ENCODE results near the gene CCNT1. TPM values are rescaled to one million over a fixed set of nuclear protein-coding genes. Genes with fewer than 3 reads are reported as not detected.

The CCNT1 gene
- 43.8 and 48.8 TPM in 2 replicates for total RNA-seq
- long read RNA-seq, full-length matches to known transcripts: 21 of 35 reads
- long read RNA-seq, partial matches to known transcripts: 1 of 35 reads
- long read RNA-seq, other reads (novel, unspliced or antisense): 13 of 35 reads

DNA sequence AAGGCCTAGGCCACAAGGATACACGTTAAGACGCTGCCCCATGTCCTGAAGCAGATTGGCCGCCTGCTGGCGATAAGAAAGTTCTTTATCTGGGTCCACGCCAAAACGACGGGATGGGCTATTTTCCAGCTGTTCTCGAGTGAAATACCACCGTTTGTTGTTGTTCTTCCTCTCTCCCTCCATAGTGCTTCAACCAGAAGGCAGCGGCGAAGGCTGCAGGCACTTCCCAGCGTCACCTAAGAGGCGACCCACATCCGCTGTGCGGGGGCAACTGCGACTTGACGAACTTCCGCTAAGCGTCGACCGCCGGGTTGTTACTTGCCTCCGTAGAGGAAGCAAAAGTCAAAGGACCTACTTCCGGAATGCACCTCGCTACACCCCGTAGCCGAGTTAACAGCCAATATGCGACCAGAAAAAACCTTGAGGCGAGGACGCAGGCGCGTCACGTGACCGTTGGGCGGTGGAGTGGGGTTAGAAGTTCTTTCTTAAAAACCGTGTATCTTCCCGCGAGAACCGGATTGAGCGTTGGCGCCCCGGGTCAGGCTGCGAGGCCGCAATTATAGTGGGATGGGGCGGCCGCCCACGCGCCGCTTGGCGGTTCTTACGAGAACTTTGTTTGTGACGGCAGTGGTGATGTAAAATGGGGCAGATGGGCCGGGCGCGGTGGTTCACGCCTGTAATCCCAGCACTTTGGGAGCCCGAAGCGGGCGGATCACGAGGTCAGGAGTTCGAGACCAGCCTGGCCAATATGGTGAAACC lies at the start of gene CCNT1:
Gene CCNT1, minus strand, starts transcription at position 215 of the 759 bp plus-strand sequence. Its CDS starts 32 bp downstream, at position 183.
- Mint-ChIP-seq H3K4me3 (ENCODE audit: low read depth) (peak within 1 kb of the TSS; percentile 89), H3K27ac (peak within 1 kb of the TSS; percentile 99)
- TF ChIP-seq, protein P1, sequence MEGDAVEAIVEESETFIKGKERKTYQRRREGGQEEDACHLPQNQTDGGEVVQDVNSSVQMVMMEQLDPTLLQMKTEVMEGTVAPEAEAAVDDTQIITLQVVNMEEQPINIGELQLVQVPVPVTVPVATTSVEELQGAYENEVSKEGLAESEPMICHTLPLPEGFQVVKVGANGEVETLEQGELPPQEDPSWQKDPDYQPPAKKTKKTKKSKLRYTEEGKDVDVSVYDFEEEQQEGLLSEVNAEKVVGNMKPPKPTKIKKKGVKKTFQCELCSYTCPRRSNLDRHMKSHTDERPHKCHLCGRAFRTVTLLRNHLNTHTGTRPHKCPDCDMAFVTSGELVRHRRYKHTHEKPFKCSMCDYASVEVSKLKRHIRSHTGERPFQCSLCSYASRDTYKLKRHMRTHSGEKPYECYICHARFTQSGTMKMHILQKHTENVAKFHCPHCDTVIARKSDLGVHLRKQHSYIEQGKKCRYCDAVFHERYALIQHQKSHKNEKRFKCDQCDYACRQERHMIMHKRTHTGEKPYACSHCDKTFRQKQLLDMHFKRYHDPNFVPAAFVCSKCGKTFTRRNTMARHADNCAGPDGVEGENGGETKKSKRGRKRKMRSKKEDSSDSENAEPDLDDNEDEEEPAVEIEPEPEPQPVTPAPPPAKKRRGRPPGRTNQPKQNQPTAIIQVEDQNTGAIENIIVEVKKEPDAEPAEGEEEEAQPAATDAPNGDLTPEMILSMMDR (IDR thresholded peaks at IDR 0.05; ENCODE audit: unreplicated experiment): peak; percentile 32

DNA sequence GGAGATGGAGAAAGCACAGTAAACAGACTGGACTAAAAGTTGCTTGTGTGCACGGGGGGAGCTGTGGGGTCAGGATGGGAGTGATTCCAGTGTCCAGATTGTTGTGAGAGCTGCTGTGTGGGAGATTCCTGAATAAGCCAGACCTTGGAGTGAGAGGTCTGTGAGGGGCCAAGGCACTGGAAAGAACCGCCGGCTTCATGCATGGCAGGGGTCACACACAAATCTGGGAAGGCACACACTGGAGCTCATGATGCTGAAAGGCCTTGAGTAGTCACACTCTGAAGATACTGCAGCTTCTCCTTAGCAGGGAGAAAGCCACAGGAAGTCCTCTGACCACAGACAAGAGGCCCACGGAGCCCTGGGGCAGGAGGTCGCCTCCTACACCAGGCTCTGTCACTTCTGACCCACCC lies 49.3 kb upstream of the CCNT1 start:
- Mint-ChIP-seq H3K27me3 (no peaks in the 10 kb centered on the region), H3K36me3 (ENCODE audit: insufficient read depth) (peaks cover 16% of the 10 kb centered on the region), H3K27ac (peak overlapping the region; percentile 6), H3K9me3 (ENCODE audit: low read depth) (no peaks in the 10 kb centered on the region), H3K4me1 (ENCODE audit: low read depth) (no peaks in the 10 kb centered on the region), H3K4me3 (ENCODE audit: low read depth) (no peak overlapping the region)
- DNase-seq (ENCODE audit: low spot score, unreplicated experiment): no peak
- TF ChIP-seq, protein P1 (IDR thresholded peaks at IDR 0.05; ENCODE audit: unreplicated experiment): no peak

More for the DNA sequence above, at the start of gene CCNT1:
- no peaks in the 10 kb centered on the region for H3K27me3 Mint-ChIP-seq
- peaks cover 6% of the 10 kb centered on the region for H3K36me3 Mint-ChIP-seq (ENCODE audit: insufficient read depth)
- H3K4me1 Mint-ChIP-seq (ENCODE audit: low read depth): peaks cover 17% of the 10 kb centered on the region
- peaks cover 11% of the 10 kb centered on the region for H3K9me3 Mint-ChIP-seq (ENCODE audit: low read depth)
- peak; percentile 95 for DNase-seq (ENCODE audit: low spot score, unreplicated experiment)

DNA sequence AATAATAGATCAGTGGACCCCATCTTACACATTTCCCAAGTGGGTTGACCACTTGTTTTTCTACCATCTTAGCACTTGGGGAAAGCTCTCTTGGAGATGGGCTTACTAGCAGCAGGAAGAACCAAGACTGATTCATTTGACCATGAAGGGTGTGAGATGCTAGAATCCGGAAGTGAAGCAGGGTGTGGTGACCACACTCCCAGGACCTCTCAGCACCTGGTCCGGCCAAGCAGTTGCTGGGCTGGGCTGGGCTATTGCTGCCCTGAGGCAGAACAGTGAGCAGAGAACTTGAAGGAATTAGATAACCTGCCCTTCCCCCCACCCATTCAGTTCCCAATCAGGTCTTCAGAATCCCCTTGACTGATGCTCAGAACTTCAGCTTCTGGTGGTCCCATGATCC lies 48.0 kb upstream of the CCNT1 start:
- no peak overlapping the region for H3K27ac Mint-ChIP-seq
- DNase-seq (ENCODE audit: low spot score, unreplicated experiment): no peak

DNA sequence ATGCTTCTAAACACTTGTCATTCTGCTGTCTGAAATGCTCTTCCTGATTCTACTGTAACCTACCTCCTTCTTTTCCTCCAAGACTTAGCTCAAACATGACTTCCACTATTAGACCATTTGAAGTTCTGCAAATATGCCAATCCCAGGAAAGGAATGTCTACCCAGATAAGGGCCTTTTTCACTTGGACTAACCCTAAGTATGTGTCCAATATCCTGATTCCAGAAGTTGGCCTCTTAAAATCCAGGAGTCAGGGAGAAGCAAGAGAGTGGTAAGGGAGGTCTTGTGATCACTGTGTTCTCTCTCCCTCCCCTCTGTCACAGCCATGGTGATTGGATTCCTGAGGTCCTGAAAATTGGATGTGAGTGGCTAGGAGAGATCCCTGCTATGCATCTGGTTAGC lies 42.2 kb upstream of the CCNT1 start:
- Mint-ChIP-seq H3K27me3 (no peaks in the 10 kb centered on the region), H3K4me1 (ENCODE audit: low read depth) (peaks cover 9% of the 10 kb centered on the region), H3K36me3 (ENCODE audit: insufficient read depth) (no peaks in the 10 kb centered on the region), H3K9me3 (ENCODE audit: low read depth) (no peaks in the 10 kb centered on the region), H3K4me3 (ENCODE audit: low read depth) (no peak overlapping the region), H3K27ac (peak overlapping the region; percentile 76)
- no peak for DNase-seq (ENCODE audit: low spot score, unreplicated experiment)
- TF ChIP-seq, protein P1 (IDR thresholded peaks at IDR 0.05; ENCODE audit: unreplicated experiment): no peak

More for the DNA sequence above, 48.0 kb upstream of the CCNT1 start:
- no peak overlapping the region for H3K4me3 Mint-ChIP-seq (ENCODE audit: low read depth)
- H3K9me3 Mint-ChIP-seq (ENCODE audit: low read depth): no peaks in the 10 kb centered on the region
- TF ChIP-seq, protein P1 (IDR thresholded peaks at IDR 0.05; ENCODE audit: unreplicated experiment): no peak
- H3K36me3 Mint-ChIP-seq (ENCODE audit: insufficient read depth): peaks cover 14% of the 10 kb centered on the region
- no peaks in the 10 kb centered on the region for H3K27me3 Mint-ChIP-seq
- peaks cover under 1% of the 10 kb centered on the region for H3K4me1 Mint-ChIP-seq (ENCODE audit: low read depth)

DNA sequence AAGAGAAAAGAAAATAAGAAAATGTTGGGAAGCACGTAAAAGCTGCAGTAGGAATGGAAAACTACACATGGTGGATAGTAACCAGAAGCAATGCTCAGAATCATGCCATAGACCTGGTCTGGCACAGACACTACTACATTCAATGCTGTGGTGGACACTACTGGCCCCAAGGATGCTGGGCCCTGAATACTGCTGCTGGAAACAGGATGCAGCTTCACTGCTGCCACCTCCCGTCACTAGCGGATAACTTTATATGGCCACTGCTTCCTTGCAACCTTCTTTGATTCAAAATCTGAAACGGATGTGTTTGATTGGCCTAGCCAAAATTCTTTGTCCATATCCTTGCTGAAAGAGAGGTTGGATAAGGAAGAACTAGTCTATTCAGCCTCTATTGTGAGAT lies 41.7 kb upstream of the CCNT1 start:
- TF ChIP-seq, protein P1 (IDR thresholded peaks at IDR 0.05; ENCODE audit: unreplicated experiment): no peak
- Mint-ChIP-seq H3K9me3 (ENCODE audit: low read depth) (no peaks in the 10 kb centered on the region), H3K27ac (peak overlapping the region; percentile 76), H3K4me1 (ENCODE audit: low read depth) (peaks cover 11% of the 10 kb centered on the region), H3K4me3 (ENCODE audit: low read depth) (no peak overlapping the region), H3K27me3 (no peaks in the 10 kb centered on the region), H3K36me3 (ENCODE audit: insufficient read depth) (no peaks in the 10 kb centered on the region)
- no peak for DNase-seq (ENCODE audit: low spot score, unreplicated experiment)
